ENCODE data around the gene CREBBP.

The CREBBP gene

GRCh38 chr16:3740934-3741333 is 139.6 kb downstream of the CREBBP start:
- TF ChIP-seq CTCF (IDR thresholded peaks at IDR 0.05; ENCODE audit: low read depth, low read length) = no peak
- Histone ChIP-seq H3K36me3 (peaks cover 94% of the 10 kb centered on the region), H3K4me3 (ENCODE audit: low read depth, low read length) (no peak overlapping the region), H3K27ac (no peak overlapping the region), H3K9me3 (ENCODE audit: severe bottlenecking) (no peaks in the 10 kb centered on the region), H3K27me3 (ENCODE audit: insufficient read depth, low read depth, severe bottlenecking) (no peaks in the 10 kb centered on the region)
- DNase-seq = no peak

GRCh38 chr16:3740186-3740585 is 140.3 kb downstream of the CREBBP start:
- H3K9me3 ChIP-seq (ENCODE audit: severe bottlenecking) = no peaks in the 10 kb centered on the region
- no peak for DNase-seq
- peaks cover 94% of the 10 kb centered on the region for H3K36me3 ChIP-seq
- H3K27me3 ChIP-seq (ENCODE audit: insufficient read depth, low read depth, severe bottlenecking) = no peaks in the 10 kb centered on the region
- TF ChIP-seq CTCF (IDR thresholded peaks at IDR 0.05; ENCODE audit: low read depth, low read length) = no peak
- H3K27ac ChIP-seq = no peak overlapping the region
- H3K4me3 ChIP-seq (ENCODE audit: low read depth, low read length) = no peak overlapping the region

GRCh38 chr16:3739636-3740035 is 140.9 kb downstream of the CREBBP start:
- TF ChIP-seq CTCF (IDR thresholded peaks at IDR 0.05; ENCODE audit: low read depth, low read length) = no peak
- no peak for DNase-seq
- peaks cover 94% of the 10 kb centered on the region for H3K36me3 ChIP-seq
- H3K27ac ChIP-seq = no peak overlapping the region
- H3K9me3 ChIP-seq (ENCODE audit: severe bottlenecking) = no peaks in the 10 kb centered on the region
- no peaks in the 10 kb centered on the region for H3K27me3 ChIP-seq (ENCODE audit: insufficient read depth, low read depth, severe bottlenecking)
- H3K4me3 ChIP-seq (ENCODE audit: low read depth, low read length) = no peak overlapping the region

- Histone ChIP-seq H3K4me3 (ENCODE audit: low read depth, low read length) (no peak overlapping the region), H3K9me3 (ENCODE audit: severe bottlenecking) (no peaks in the 10 kb centered on the region), H3K27me3 (ENCODE audit: insufficient read depth, low read depth, severe bottlenecking) (no peaks in the 10 kb centered on the region), H3K36me3 (peaks cover 95% of the 10 kb centered on the region), H3K27ac (no peak overlapping the region)
- TF ChIP-seq CTCF (IDR thresholded peaks at IDR 0.05; ENCODE audit: low read depth, low read length) = no peak
- no peak for DNase-seq
These were observed 142.0 kb downstream of the CREBBP start for GRCh38 chr16:3738541-3738940.

- Histone ChIP-seq H3K4me3 (ENCODE audit: low read depth, low read length) (no peak overlapping the region), H3K27me3 (ENCODE audit: insufficient read depth, low read depth, severe bottlenecking) (no peaks in the 10 kb centered on the region), H3K36me3 (peaks cover 94% of the 10 kb centered on the region), H3K9me3 (ENCODE audit: severe bottlenecking) (no peaks in the 10 kb centered on the region), H3K27ac (no peak overlapping the region)
- no peak for DNase-seq
- TF ChIP-seq CTCF (IDR thresholded peaks at IDR 0.05; ENCODE audit: low read depth, low read length) = no peak
These were observed 142.4 kb downstream of the CREBBP start for GRCh38 chr16:3738128-3738527.

- no peak for DNase-seq
- no peaks in the 10 kb centered on the region for H3K9me3 ChIP-seq (ENCODE audit: severe bottlenecking)
- H3K27me3 ChIP-seq (ENCODE audit: insufficient read depth, low read depth, severe bottlenecking) = no peaks in the 10 kb centered on the region
- no peak overlapping the region for H3K4me3 ChIP-seq (ENCODE audit: low read depth, low read length)
- H3K27ac ChIP-seq = no peak overlapping the region
- peaks cover 93% of the 10 kb centered on the region for H3K36me3 ChIP-seq
- no peak for TF ChIP-seq CTCF (IDR thresholded peaks at IDR 0.05; ENCODE audit: low read depth, low read length)
These were observed 143.3 kb downstream of the CREBBP start for GRCh38 chr16:3737181-3737580.

All from WERI-Rb-1 (cell line).